MM.1S (cell line): ENCODE measurements around the gene RC3H2.

Experiments
- DNase-seq: peaks from one replicate; pipeline ENCODE4 v3.0.0-alpha.2; 2015
- H2AFZ ChIP-seq: fragments of 300-600 bp; sonication (generic); 2 replicates; pipeline ENCODE4 v1.6.0; 2016; ENCODE audit warnings: antibody characterized with exemption, low read length
- H3F3A ChIP-seq: fragments of 300-600 bp; sonication (generic); 2 replicates; pipeline ENCODE4 v1.6.1; 2016; ENCODE audit warnings: mild to moderate bottlenecking, antibody characterized with exemption, low read length, moderate library complexity, mixed read lengths; ENCODE audit not compliant: insufficient read depth
- H3K27ac ChIP-seq: fragments of 300-600 bp; sonication (generic); 2 replicates; pipeline ENCODE4 v1.5.1; 2016; ENCODE audit warnings: mild to moderate bottlenecking, low read length
- H3K27me3 ChIP-seq: fragments of 300-600 bp; sonication (generic); replicated peaks from 2 replicates; pipeline ENCODE4 v1.6.0; 2016; ENCODE audit warnings: low read length; ENCODE audit not compliant: insufficient read depth
- H3K36me3 ChIP-seq: fragments of 300-600 bp; sonication (generic); replicated peaks from 2 replicates; pipeline ENCODE4 v1.6.1; 2016; ENCODE audit warnings: mild to moderate bottlenecking, low read length, mixed read lengths; ENCODE audit not compliant: insufficient read depth
- H3K4me1 ChIP-seq: fragments of 300-600 bp; sonication (generic); 2 replicates; pipeline ENCODE4 v1.6.1; 2016; ENCODE audit warnings: low read length, mixed read lengths
- H3K4me2 ChIP-seq: fragments of 300-600 bp; sonication (generic); 2 replicates; pipeline ENCODE4 v1.6.0; 2016; ENCODE audit warnings: low read depth, low read length
- H3K4me3 ChIP-seq: fragments of 300-600 bp; sonication (generic); 2 replicates; pipeline ENCODE4 v1.5.1; 2016; ENCODE audit warnings: low read length, mixed read lengths
- H3K79me2 ChIP-seq: fragments of 300-600 bp; sonication (generic); 2 replicates; pipeline ENCODE4 v1.6.1; 2016; ENCODE audit warnings: mixed run types, low read length, mixed read lengths
- H3K9ac ChIP-seq: fragments of 300-600 bp; sonication (generic); 2 replicates; pipeline ENCODE4 v1.6.1; 2016; ENCODE audit warnings: low read length, mixed read lengths
- H3K9me2 ChIP-seq: fragments of 300-600 bp; sonication (generic); replicated peaks from 2 replicates; pipeline ENCODE4 v1.6.1; 2016; ENCODE audit warnings: mild to moderate bottlenecking, low read length, mixed read lengths; ENCODE audit not compliant: insufficient read depth
- H3K9me3 ChIP-seq: fragments of 300-600 bp; sonication (generic); replicated peaks from 2 replicates; pipeline ENCODE4 v1.6.1; 2016; ENCODE audit warnings: mild to moderate bottlenecking, low read length, mixed read lengths; ENCODE audit not compliant: insufficient read depth
- H4K20me1 ChIP-seq: fragments of 300-600 bp; sonication (generic); 2 replicates; pipeline ENCODE4 v1.6.1; 2016; ENCODE audit warnings: mild to moderate bottlenecking, low read length, moderate library complexity, mixed read lengths; ENCODE audit not compliant: insufficient read depth
- EZH2 ChIP-seq: fragments of 300-600 bp; sonication (generic); optimal IDR thresholded peaks from 2 replicates; pipeline ENCODE3; 2017; ENCODE audit warnings: low read depth, mild to moderate bottlenecking, antibody characterized with exemption, low read length, mixed read lengths
- EZH2phosphoT487 ChIP-seq: fragments of 300-600 bp; sonication (generic); IDR thresholded peaks from 2 replicates; pipeline ENCODE4 v1.6.1; 2018; ENCODE audit warnings: antibody characterized with exemption, low read length
- TF ChIP-seq, protein P1 (sequence below): fragments of 300-600 bp; sonication (generic); IDR thresholded peaks from 2 replicates; pipeline ENCODE4 v1.5.1; 2016; ENCODE audit warnings: antibody characterized with exemption, low read length, mixed read lengths

The RC3H2 gene

DNA sequence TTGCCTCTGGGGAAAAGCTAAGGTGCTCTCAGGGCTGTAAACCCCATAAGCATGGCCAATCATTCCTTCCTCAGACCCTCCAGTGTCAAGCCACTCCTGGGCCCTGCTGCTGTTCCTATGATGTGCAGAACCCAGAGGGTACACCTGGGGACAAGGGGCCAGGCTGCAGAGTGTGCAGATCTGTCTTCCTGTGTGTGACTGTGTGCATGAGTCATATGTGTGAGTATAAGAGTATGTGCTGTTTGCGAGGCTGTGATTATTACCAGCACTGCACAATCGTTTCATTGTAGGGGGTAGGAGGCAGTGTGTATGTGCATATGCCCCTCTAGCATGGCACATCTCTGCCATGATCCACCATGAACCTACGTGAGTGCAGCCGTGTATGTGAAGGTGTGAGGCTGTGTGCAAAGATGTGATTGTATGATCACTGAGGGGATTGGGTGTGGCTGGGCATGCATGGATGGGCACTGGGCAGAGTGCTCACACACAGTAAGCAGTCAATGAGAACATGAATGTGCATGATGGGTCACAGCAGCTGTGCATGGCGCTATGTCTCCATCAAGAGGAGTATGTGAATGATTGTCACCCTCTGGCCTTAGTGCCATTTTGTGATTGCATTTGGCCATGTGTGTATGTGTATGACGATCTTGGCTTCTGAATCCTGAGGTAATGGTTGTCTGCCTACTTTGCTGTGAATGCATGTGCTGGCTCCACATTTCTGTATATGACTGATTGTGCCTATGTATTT, 107.7 kb downstream of the RC3H2 start:
- Histone ChIP-seq H3K9me2 (no peaks in the 10 kb centered on the region), H3F3A (no peaks in the 10 kb centered on the region), H3K4me3 (no peak overlapping the region), H3K4me1 (peaks cover 5% of the 10 kb centered on the region), H3K9me3 (no peaks in the 10 kb centered on the region), H2AFZ (no peak overlapping the region), H3K36me3 (no peaks in the 10 kb centered on the region), H3K79me2 (no peaks in the 10 kb centered on the region), H3K4me2 (no peak overlapping the region), H3K27me3 (no peaks in the 10 kb centered on the region), H3K9ac (no peak overlapping the region), H4K20me1 (no peaks in the 10 kb centered on the region), H3K27ac (no peak overlapping the region)
- TF ChIP-seq EZH2 (no peak), EZH2phosphoT487 (no peak)
- TF ChIP-seq, protein P1, sequence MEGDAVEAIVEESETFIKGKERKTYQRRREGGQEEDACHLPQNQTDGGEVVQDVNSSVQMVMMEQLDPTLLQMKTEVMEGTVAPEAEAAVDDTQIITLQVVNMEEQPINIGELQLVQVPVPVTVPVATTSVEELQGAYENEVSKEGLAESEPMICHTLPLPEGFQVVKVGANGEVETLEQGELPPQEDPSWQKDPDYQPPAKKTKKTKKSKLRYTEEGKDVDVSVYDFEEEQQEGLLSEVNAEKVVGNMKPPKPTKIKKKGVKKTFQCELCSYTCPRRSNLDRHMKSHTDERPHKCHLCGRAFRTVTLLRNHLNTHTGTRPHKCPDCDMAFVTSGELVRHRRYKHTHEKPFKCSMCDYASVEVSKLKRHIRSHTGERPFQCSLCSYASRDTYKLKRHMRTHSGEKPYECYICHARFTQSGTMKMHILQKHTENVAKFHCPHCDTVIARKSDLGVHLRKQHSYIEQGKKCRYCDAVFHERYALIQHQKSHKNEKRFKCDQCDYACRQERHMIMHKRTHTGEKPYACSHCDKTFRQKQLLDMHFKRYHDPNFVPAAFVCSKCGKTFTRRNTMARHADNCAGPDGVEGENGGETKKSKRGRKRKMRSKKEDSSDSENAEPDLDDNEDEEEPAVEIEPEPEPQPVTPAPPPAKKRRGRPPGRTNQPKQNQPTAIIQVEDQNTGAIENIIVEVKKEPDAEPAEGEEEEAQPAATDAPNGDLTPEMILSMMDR = no peak
- DNase-seq = no peak
